ENCODE measurements around the gene CYTH4.

GRCh38 chr22:37254209-37254866 is 28.0 kb upstream of the CYTH4 start:
- no peak for TF ChIP-seq CTCF (IDR thresholded peaks at IDR 0.05)
- no peak for TF ChIP-seq POLR2A (IDR thresholded peaks at IDR 0.05)

All from lower leg skin (tissue), 3 donors.